Osteoblast (primary cell): ENCODE results near the gene GSDMA. TPM values are rescaled to one million over a fixed set of nuclear protein-coding genes. Genes with fewer than 3 reads are reported as not detected.

Experiments used
- DNase-seq: peaks from one replicate; pipeline ENCODE4 v3.0.0; 2011; ENCODE audit warnings: low spot score, mixed read lengths; ENCODE audit not compliant: insufficient read length; ENCODE audit errors: missing footprints
- H2AFZ ChIP-seq: 2 replicates; pipeline ENCODE4 v1.6.0; 2011; ENCODE audit warnings: mild to moderate bottlenecking, low read length
- H3K27ac ChIP-seq: 2 replicates; pipeline ENCODE4 v1.5.1; 2011; ENCODE audit warnings: mild to moderate bottlenecking, low read depth, low read length, moderate library complexity
- H3K27me3 ChIP-seq: 2 replicates; pipeline ENCODE4 v1.6.0; 2012; ENCODE audit warnings: mild to moderate bottlenecking, control low read depth, inconsistent platforms, low read length, moderate library complexity; ENCODE audit not compliant: insufficient read depth
- H3K36me3 ChIP-seq: 2 replicates; pipeline ENCODE4 v1.5.1; 2011; ENCODE audit warnings: mild to moderate bottlenecking, low read length, control low read depth, moderate library complexity; ENCODE audit not compliant: insufficient read depth
- H3K4me1 ChIP-seq: 2 replicates; pipeline ENCODE4 v1.5.1; 2011; ENCODE audit warnings: mild to moderate bottlenecking, low read length, control low read depth, moderate library complexity; ENCODE audit not compliant: insufficient read depth
- H3K4me2 ChIP-seq: 2 replicates; pipeline ENCODE4 v1.6.0; 2011; ENCODE audit warnings: mild to moderate bottlenecking, low read length; ENCODE audit not compliant: insufficient read depth
- H3K4me3 ChIP-seq: fragments of 200-600 bp; sonication (generic); 3 replicates; pipeline ENCODE4 v1.5.1; 2012; ENCODE audit warnings: mild to moderate bottlenecking, low read length, inconsistent platforms; ENCODE audit not compliant: insufficient read depth
- H3K79me2 ChIP-seq: 2 replicates; pipeline ENCODE4 v1.6.0; 2012; ENCODE audit warnings: mild to moderate bottlenecking, low read length, control low read depth, inconsistent platforms; ENCODE audit not compliant: insufficient read depth
- H3K9me3 ChIP-seq: 2 replicates; pipeline ENCODE4 v1.5.1; 2011; ENCODE audit warnings: low read depth, low read length, control low read depth
- H4K20me1 ChIP-seq: 2 replicates; pipeline ENCODE4 v1.6.0; 2012; ENCODE audit warnings: mild to moderate bottlenecking, low read length, control low read depth; ENCODE audit not compliant: insufficient read depth
- total RNA-seq: library from RNA; depleted of rRNA; stranded (reverse); fragments of >200 nt; gene quantifications from 2 replicates; pipeline ENCODE4 v1.2.3, GENCODE V29; 2012
- TF ChIP-seq, protein P1 (sequence below): IDR thresholded peaks from 2 replicates; pipeline ENCODE4 v1.5.1; 2011; ENCODE audit warnings: mild to moderate bottlenecking, low read depth, low read length, moderate library complexity; ENCODE audit errors: extremely low read depth

The GSDMA gene
- total RNA-seq, result under 0.01 TPM in 1 of 2 replicates, not detected in the other

GRCh38 chr17:39962642-39963220, at the start of gene GSDMA:
Gene GSDMA, plus strand, starts transcription at chr17:39963004. Its CDS starts 2,684 bp downstream, at chr17:39965688.
- Histone ChIP-seq H3K9me3 (no peaks in the 10 kb centered on the region), H4K20me1 (no peaks in the 10 kb centered on the region), H3K27me3 (peaks cover 15% of the 10 kb centered on the region), H3K4me1 (peaks cover 7% of the 10 kb centered on the region), H3K4me3 (no peak within 1 kb of the TSS), H2AFZ (no peak within 1 kb of the TSS), H3K4me2 (no peak within 1 kb of the TSS), H3K27ac (no peak within 1 kb of the TSS), H3K36me3 (no peaks in the 10 kb centered on the region), H3K79me2 (no peaks in the 10 kb centered on the region)
- TF ChIP-seq, protein P1, sequence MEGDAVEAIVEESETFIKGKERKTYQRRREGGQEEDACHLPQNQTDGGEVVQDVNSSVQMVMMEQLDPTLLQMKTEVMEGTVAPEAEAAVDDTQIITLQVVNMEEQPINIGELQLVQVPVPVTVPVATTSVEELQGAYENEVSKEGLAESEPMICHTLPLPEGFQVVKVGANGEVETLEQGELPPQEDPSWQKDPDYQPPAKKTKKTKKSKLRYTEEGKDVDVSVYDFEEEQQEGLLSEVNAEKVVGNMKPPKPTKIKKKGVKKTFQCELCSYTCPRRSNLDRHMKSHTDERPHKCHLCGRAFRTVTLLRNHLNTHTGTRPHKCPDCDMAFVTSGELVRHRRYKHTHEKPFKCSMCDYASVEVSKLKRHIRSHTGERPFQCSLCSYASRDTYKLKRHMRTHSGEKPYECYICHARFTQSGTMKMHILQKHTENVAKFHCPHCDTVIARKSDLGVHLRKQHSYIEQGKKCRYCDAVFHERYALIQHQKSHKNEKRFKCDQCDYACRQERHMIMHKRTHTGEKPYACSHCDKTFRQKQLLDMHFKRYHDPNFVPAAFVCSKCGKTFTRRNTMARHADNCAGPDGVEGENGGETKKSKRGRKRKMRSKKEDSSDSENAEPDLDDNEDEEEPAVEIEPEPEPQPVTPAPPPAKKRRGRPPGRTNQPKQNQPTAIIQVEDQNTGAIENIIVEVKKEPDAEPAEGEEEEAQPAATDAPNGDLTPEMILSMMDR, result no peak
- DNase-seq, result no peak

DNA sequence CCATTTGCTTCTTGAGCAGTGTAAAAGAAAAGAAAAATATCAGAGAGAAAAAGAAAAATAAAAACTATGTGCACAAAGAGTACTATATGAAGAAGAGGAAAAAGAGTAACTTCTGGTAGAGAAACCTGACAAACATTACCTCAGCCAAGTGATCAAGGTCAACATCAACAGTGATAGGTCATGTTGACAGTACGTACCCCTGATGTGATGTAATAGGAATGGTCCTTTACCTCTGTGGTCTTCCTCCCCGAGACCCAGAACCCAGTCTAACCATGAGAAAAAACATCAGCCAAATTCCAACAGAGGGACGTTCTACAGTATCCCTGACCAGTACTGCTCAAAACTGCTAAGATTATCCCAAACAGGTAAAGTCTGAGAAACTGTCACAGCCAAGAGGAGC, 48.8 kb upstream of the GSDMA start:
- TF ChIP-seq, protein P1, result no peak

GRCh38 chr17:39915559-39915958, 47.2 kb upstream of the GSDMA start:
- H3K4me1 ChIP-seq, result no peaks in the 10 kb centered on the region
- H2AFZ ChIP-seq, result no peak overlapping the region
- TF ChIP-seq, protein P1, result no peak
- H3K4me3 ChIP-seq, result no peak overlapping the region
- H3K36me3 ChIP-seq, result peaks cover 30% of the 10 kb centered on the region
- H3K4me2 ChIP-seq, result no peak overlapping the region
- H3K27me3 ChIP-seq, result no peaks in the 10 kb centered on the region
- no peaks in the 10 kb centered on the region for H3K79me2 ChIP-seq
- H4K20me1 ChIP-seq, result peaks cover 3% of the 10 kb centered on the region
- H3K9me3 ChIP-seq, result no peaks in the 10 kb centered on the region
- no peak overlapping the region for H3K27ac ChIP-seq
- no peak for DNase-seq

More for the DNA sequence above, 48.8 kb upstream of the GSDMA start:
- Histone ChIP-seq H3K79me2 (no peaks in the 10 kb centered on the region), H3K4me3 (no peak overlapping the region), H3K27me3 (no peaks in the 10 kb centered on the region), H3K9me3 (no peaks in the 10 kb centered on the region), H3K4me1 (no peaks in the 10 kb centered on the region), H2AFZ (no peak overlapping the region), H3K27ac (no peak overlapping the region), H4K20me1 (no peaks in the 10 kb centered on the region), H3K4me2 (no peak overlapping the region), H3K36me3 (peaks cover 20% of the 10 kb centered on the region)
- no peak for DNase-seq

DNA sequence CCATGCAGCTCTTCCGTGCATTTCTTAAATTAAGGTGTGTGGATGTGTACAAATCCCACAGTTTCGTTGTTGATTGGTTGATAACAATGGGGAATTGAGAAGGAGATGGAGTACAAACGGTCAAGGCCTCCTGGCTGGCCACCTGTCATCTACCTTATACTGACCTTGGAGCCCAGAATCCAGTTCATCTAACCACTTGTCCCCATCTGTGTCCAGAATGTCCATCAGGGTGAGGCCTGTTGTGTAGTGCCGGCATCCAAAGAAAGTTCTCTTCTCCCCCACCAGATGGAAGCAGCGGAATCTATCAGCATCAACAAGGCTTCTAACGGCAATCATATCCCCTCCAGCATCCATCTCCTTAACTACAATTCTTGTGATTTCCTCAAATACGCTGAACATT, 45.9 kb upstream of the GSDMA start:
- Histone ChIP-seq H3K36me3 (peaks cover 42% of the 10 kb centered on the region), H3K4me1 (no peaks in the 10 kb centered on the region), H3K4me3 (no peak overlapping the region), H3K79me2 (peaks cover 3% of the 10 kb centered on the region), H3K27ac (no peak overlapping the region), H3K27me3 (no peaks in the 10 kb centered on the region), H3K4me2 (no peak overlapping the region), H4K20me1 (peaks cover 6% of the 10 kb centered on the region), H3K9me3 (no peaks in the 10 kb centered on the region), H2AFZ (no peak overlapping the region)
- TF ChIP-seq, protein P1, result peak; percentile 22
- no peak for DNase-seq
